Astrocyte (in vitro differentiated cells and primary cell): Measurements from ENCODE around the gene GTF2H2C.
"Not testable (repeated sequence)": the region's sequence is repeated elsewhere in the genome, so short reads cannot be mapped to it uniquely, and the experiment has no call there.

Experiments
- EZH2 ChIP-seq: IDR thresholded peaks from 2 replicates; pipeline ENCODE4 v1.6.1; 2012; ENCODE audit warnings: mild to moderate bottlenecking, low read length, inconsistent platforms; ENCODE audit not compliant: insufficient read depth
- TF ChIP-seq, protein P1 (sequence below): IDR thresholded peaks from 2 replicates; pipeline ENCODE4 v1.5.1; 2011; ENCODE audit warnings: low read depth, mild to moderate bottlenecking, inconsistent platforms, low read length, moderate library complexity; ENCODE audit not compliant: insufficient read depth

DNA sequence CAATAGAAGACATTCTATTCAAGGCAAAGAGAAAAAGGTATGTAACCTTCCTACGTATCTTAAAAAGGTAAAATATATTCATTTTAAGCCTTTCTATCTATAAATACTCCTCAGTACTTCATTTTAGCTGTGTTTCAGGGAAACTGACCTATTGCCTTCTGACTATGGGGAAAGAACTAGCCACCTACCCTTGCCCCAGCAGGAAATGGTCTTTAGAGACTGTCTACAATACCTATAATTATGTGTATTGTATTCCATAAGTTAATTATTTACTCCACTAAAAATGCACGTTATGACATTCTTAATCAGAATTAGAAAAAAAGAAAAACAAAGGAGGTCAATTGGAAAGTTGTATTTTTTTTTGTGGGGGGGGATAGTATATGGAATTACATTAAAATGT is 6.2 kb downstream of the GTF2H2C start:
- TF ChIP-seq, protein P1, sequence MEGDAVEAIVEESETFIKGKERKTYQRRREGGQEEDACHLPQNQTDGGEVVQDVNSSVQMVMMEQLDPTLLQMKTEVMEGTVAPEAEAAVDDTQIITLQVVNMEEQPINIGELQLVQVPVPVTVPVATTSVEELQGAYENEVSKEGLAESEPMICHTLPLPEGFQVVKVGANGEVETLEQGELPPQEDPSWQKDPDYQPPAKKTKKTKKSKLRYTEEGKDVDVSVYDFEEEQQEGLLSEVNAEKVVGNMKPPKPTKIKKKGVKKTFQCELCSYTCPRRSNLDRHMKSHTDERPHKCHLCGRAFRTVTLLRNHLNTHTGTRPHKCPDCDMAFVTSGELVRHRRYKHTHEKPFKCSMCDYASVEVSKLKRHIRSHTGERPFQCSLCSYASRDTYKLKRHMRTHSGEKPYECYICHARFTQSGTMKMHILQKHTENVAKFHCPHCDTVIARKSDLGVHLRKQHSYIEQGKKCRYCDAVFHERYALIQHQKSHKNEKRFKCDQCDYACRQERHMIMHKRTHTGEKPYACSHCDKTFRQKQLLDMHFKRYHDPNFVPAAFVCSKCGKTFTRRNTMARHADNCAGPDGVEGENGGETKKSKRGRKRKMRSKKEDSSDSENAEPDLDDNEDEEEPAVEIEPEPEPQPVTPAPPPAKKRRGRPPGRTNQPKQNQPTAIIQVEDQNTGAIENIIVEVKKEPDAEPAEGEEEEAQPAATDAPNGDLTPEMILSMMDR, result not testable (repeated sequence)
- not testable (repeated sequence) for TF ChIP-seq EZH2
